OCI-LY1 (cell line): ENCODE measurements around the gene MED13L.

Source experiments
- H2AFZ ChIP-seq: fragments of 200-600 bp; sonication (generic), shearing (Covaris generic); 2 replicates; pipeline ENCODE4 v1.6.0; 2014; ENCODE audit warnings: antibody characterized with exemption, mild to moderate bottlenecking, low read length
- H3F3A ChIP-seq: fragments of 200-600 bp; sonication (generic), shearing (Covaris generic); 2 replicates; pipeline ENCODE4 v1.6.0; 2014; ENCODE audit warnings: mild to moderate bottlenecking, antibody characterized with exemption, low read length, moderate library complexity; ENCODE audit not compliant: insufficient read depth
- H3K27ac ChIP-seq: fragments of 200-600 bp; sonication (generic); 2 replicates; pipeline ENCODE4 v1.5.1; 2014; ENCODE audit warnings: low read length, mixed run types, mild to moderate bottlenecking, low read depth; ENCODE audit not compliant: poor library complexity, severe bottlenecking
- H3K27me3 ChIP-seq: fragments of 200-600 bp; sonication (generic); 2 replicates; pipeline ENCODE4 v1.6.0; 2014; ENCODE audit warnings: antibody characterized with exemption, mild to moderate bottlenecking, low read length, moderate library complexity; ENCODE audit not compliant: insufficient read depth
- H3K36me3 ChIP-seq: fragments of 200-600 bp; sonication (generic); 2 replicates; pipeline ENCODE4 v1.6.1; 2014; ENCODE audit warnings: mild to moderate bottlenecking, antibody characterized with exemption, low read length, moderate library complexity, mixed read lengths; ENCODE audit not compliant: insufficient read depth
- H3K4me1 ChIP-seq: fragments of 200-600 bp; sonication (generic); 2 replicates; pipeline ENCODE4 v1.5.1; 2014; ENCODE audit warnings: mild to moderate bottlenecking, low read length, moderate library complexity; ENCODE audit not compliant: insufficient read depth, severe bottlenecking
- H3K4me2 ChIP-seq: fragments of 200-600 bp; sonication (generic), shearing (Covaris generic); 2 replicates; pipeline ENCODE4 v1.6.1; 2014; ENCODE audit warnings: low read length
- H3K4me3 ChIP-seq: fragments of 200-600 bp; sonication (generic); 2 replicates; pipeline ENCODE4 v1.5.1; 2014; ENCODE audit warnings: low read length, low read depth, mild to moderate bottlenecking, mixed read lengths; ENCODE audit not compliant: poor library complexity, severe bottlenecking
- H3K79me2 ChIP-seq: fragments of 200-600 bp; shearing (Covaris generic); 2 replicates; pipeline ENCODE4 v1.6.1; 2016; ENCODE audit warnings: mixed run types, low read length, mixed read lengths; ENCODE audit not compliant: insufficient read depth
- H3K9ac ChIP-seq: fragments of 200-600 bp; sonication (generic), shearing (Covaris generic); 2 replicates; pipeline ENCODE4 v1.6.1; 2014; ENCODE audit warnings: mild to moderate bottlenecking, low read length, mixed read lengths
- H3K9me2 ChIP-seq: fragments of 200-600 bp; sonication (generic), shearing (Covaris generic); 2 replicates; pipeline ENCODE4 v1.6.1; 2014; ENCODE audit warnings: low read depth, mild to moderate bottlenecking, low read length, mixed read lengths
- H3K9me3 ChIP-seq: fragments of 200-600 bp; shearing (Covaris generic); 2 replicates; pipeline ENCODE4 v1.6.1; 2014; ENCODE audit warnings: low read length, mixed read lengths
- H4K20me1 ChIP-seq: fragments of 200-600 bp; sonication (generic), shearing (Covaris generic); 2 replicates; pipeline ENCODE4 v1.6.0; 2016; ENCODE audit warnings: mild to moderate bottlenecking, low read length; ENCODE audit not compliant: insufficient read depth
- EZH2 ChIP-seq: fragments of 200-600 bp; sonication (generic), shearing (Covaris generic); IDR thresholded peaks from 2 replicates; pipeline ENCODE4 v1.8.0; 2017; ENCODE audit warnings: borderline replicate concordance, mixed run types, mild to moderate bottlenecking, antibody characterized with exemption, low read length, moderate library complexity, mixed read lengths
- TF ChIP-seq, protein P1 (sequence below): fragments of 200-600 bp; sonication (generic), shearing (Covaris generic); IDR thresholded peaks from 2 replicates; pipeline ENCODE4 v1.5.1; 2017; ENCODE audit warnings: mild to moderate bottlenecking, antibody characterized with exemption, low read length, moderate library complexity, mixed read lengths

The MED13L gene

DNA sequence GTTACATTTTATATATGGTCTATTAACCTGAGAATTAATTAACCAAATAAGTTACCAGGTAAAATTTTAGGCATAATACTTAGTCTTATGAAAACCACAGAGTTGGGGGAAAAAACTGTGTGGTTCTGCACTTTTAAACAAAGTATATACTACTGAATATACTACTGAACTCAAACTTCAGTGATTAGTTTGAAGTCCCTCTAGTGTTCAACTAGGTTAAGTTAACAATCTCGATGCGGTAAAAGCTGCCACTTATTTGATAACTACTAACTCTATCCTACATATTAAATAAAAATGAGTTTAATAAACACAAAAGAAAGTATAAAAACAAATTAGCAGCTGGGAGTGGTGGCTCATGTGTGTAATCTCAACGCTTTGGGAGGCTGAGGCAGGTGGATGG lies 56.7 kb downstream of the MED13L start:
- no peak for TF ChIP-seq EZH2
- TF ChIP-seq, protein P1, sequence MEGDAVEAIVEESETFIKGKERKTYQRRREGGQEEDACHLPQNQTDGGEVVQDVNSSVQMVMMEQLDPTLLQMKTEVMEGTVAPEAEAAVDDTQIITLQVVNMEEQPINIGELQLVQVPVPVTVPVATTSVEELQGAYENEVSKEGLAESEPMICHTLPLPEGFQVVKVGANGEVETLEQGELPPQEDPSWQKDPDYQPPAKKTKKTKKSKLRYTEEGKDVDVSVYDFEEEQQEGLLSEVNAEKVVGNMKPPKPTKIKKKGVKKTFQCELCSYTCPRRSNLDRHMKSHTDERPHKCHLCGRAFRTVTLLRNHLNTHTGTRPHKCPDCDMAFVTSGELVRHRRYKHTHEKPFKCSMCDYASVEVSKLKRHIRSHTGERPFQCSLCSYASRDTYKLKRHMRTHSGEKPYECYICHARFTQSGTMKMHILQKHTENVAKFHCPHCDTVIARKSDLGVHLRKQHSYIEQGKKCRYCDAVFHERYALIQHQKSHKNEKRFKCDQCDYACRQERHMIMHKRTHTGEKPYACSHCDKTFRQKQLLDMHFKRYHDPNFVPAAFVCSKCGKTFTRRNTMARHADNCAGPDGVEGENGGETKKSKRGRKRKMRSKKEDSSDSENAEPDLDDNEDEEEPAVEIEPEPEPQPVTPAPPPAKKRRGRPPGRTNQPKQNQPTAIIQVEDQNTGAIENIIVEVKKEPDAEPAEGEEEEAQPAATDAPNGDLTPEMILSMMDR: no peak
- Histone ChIP-seq H3K27ac (no peak overlapping the region), H4K20me1 (no peaks in the 10 kb centered on the region), H3K36me3 (no peaks in the 10 kb centered on the region), H3K9ac (no peak overlapping the region), H3K79me2 (no peaks in the 10 kb centered on the region), H3K4me3 (no peak overlapping the region), H3K4me1 (no peaks in the 10 kb centered on the region), H3K9me3 (no peaks in the 10 kb centered on the region), H3K4me2 (no peak overlapping the region), H2AFZ (no peak overlapping the region), H3K9me2 (no peaks in the 10 kb centered on the region), H3F3A (no peaks in the 10 kb centered on the region), H3K27me3 (no peaks in the 10 kb centered on the region)

DNA sequence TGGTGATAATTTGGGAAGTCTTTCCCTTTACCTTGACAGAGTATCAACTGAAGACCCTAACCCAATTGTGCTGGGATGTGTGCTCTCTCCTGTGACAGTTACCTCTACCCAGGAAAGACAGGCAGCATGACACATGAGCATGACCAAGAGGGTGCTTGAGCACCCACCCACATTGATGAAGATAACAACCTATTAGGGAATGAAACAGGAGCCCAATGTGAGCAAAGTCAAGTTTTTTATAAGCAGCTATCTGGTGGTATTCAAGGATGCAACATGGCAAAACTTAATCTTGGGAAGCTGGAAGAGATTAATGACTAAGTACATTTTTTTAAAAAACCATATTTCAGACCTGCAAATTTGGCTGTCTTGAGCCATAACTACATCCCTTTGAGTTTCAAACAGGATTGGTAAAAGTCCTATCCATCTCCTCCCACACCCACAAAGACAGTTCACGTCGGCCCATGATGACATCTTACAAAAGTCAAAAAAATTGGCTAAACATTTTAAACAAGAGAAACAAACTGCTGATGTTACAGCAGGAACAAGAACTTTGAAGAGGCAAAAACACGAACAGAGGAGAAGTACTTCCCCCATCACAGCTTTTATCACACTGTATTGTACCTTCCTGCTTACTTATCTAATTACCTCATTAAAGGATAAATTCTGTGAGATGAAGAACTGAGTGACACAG lies 60.3 kb downstream of the MED13L start:
- Histone ChIP-seq H3K27me3 (no peaks in the 10 kb centered on the region), H3K36me3 (no peaks in the 10 kb centered on the region), H3F3A (no peaks in the 10 kb centered on the region), H4K20me1 (peaks cover 4% of the 10 kb centered on the region; the same call in 1 of the 2 replicates), H3K79me2 (no peaks in the 10 kb centered on the region), H3K27ac (no peak overlapping the region), H3K4me3 (no peak overlapping the region), H3K4me2 (no peak overlapping the region), H3K9me3 (no peaks in the 10 kb centered on the region), H3K4me1 (no peaks in the 10 kb centered on the region), H3K9ac (no peak overlapping the region), H2AFZ (no peak overlapping the region), H3K9me2 (no peaks in the 10 kb centered on the region)
- TF ChIP-seq, protein P1: no peak
- TF ChIP-seq EZH2: no peak

GRCh38 chr12:116216022-116216756 lies 61.3 kb downstream of the MED13L start:
- no peak overlapping the region for H3K4me2 ChIP-seq
- no peaks in the 10 kb centered on the region for H3K9me2 ChIP-seq
- H3K79me2 ChIP-seq: no peaks in the 10 kb centered on the region
- no peak overlapping the region for H3K9ac ChIP-seq
- H3K36me3 ChIP-seq: no peaks in the 10 kb centered on the region
- H4K20me1 ChIP-seq: peaks cover 4% of the 10 kb centered on the region; the same call in 1 of the 2 replicates
- no peak for TF ChIP-seq EZH2
- TF ChIP-seq, protein P1: no peak
- no peak overlapping the region for H2AFZ ChIP-seq
- no peaks in the 10 kb centered on the region for H3K4me1 ChIP-seq
- H3K27me3 ChIP-seq: no peaks in the 10 kb centered on the region
- no peak overlapping the region for H3K4me3 ChIP-seq
- H3F3A ChIP-seq: no peaks in the 10 kb centered on the region
- H3K27ac ChIP-seq: no peak overlapping the region
- no peaks in the 10 kb centered on the region for H3K9me3 ChIP-seq
